ENCODE results near the gene MAP4K2. TPM values are rescaled to one million over a fixed set of nuclear protein-coding genes. Genes with fewer than 3 reads are reported as not detected.
A peak's percentile ranks its signal among the peaks of the same experiment; 100 is the strongest.

The MAP4K2 gene
- total RNA-seq, 2 donors from 2014 or later = 10.0 to 10.4 TPM

DNA sequence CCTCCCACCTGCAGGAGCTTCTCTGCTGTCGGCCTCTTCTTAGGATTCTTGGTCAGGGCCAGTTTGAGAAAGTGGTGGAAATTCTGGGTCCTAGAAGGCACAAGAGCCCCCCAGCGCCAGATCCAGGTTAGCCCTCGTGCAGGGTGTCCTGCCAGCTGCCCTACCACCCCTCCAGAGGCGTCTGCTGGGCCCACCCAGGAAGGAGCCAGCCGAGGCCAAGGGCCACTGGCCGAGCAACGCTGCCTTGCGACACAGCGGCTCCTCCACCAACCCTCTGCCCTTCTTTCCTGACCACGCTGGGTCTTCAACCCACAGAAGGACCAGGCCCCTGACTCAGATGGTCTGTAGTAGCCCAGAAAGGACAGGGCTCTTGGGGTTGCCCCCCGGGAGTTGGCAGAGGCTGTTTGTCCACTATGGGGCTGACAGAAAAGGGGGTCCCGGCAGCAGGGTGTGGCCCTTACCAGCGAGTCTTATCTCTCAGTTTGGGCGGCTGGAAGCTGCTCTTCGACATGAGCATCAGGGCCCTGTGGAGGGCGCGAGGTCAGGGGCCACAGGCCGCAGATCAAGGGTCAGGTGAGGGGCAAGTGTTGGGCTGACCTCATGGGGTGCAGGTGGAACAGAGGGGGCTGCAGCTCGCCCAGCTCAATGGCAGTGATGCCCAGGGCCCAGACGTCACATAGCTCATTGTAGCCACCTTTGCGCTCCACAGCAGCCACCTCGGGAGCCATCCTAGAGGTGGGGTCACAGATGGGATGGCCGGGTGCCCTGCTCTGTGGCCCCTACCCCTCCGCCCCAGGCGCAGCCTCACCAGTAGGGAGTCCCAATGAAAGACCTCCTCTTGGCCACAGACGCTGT lies 2.5 kb downstream of the MAP4K2 start:
- ATAC-seq = no peak
- DNase-seq = no peak
- intact Hi-C loops (cut with DNase I) = no loop called here

GRCh38 chr11:64799623-64800302 lies 3.3 kb downstream of the MAP4K2 start:
- ATAC-seq (no peak), DNase-seq (no peak)
- intact Hi-C loops (cut with DNase I) = no loop called here

DNA sequence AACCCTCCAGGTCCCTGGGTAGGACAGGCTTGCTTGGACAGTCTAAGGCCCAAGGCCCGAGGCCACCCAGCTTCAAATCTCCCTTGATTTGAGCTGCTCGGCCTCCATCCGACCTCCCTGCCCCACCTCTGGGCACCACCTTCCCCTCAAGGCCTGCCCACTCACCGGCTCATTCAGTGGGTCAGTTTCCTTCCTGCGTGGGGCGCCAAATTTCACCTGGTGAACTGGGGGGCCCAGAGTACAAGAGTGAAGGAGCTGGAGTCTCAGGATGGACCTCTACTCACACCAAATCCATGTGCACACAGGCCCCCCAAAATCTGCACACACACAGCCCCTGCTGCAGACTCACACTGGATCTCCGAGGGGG lies 3.8 kb downstream of the MAP4K2 start:
- DNase-seq (no peak), ATAC-seq (no peak)
- intact Hi-C loops (cut with DNase I) = no loop called here

DNA sequence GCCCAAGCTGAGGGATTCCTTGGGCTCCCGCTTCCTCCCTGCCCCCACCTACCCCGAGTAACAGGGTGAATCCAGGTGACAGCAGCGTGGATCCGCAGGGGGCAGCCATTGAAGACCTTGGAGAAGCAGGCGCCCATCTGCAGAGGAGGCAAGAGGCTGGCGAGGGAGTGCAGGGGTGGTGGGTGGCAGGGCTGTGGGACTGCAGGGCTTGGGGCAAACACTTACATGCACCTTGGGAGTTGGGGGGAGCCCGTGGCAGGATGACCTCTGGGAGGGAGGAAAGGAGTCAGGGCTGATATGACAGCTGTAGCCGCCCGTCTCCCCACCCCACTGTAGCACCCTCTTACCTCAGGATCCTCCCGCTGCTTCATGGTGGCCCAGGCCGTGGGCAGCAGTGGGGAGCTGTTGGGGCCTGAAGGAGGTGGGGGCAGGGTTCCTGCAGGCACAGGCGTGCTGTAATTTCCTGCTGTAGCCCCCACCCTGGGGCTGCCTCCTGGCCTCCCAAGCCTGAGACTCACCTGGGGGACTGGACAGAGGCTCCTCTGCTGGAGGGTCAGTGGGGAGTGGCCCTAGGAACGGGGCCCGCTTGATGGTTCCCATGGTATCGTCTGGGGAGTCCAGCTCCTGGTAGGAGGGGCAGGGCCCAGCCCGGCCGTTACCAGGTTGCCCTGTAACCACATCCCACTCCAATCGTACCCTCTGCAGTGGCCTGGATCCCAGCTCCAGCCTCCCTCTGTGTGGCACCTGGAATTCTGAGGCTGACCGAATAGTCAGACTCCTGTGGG lies 6.1 kb downstream of the MAP4K2 start:
- DNase-seq = no peak
- no peak for ATAC-seq
- intact Hi-C loops (cut with DNase I) = no loop called here

DNA sequence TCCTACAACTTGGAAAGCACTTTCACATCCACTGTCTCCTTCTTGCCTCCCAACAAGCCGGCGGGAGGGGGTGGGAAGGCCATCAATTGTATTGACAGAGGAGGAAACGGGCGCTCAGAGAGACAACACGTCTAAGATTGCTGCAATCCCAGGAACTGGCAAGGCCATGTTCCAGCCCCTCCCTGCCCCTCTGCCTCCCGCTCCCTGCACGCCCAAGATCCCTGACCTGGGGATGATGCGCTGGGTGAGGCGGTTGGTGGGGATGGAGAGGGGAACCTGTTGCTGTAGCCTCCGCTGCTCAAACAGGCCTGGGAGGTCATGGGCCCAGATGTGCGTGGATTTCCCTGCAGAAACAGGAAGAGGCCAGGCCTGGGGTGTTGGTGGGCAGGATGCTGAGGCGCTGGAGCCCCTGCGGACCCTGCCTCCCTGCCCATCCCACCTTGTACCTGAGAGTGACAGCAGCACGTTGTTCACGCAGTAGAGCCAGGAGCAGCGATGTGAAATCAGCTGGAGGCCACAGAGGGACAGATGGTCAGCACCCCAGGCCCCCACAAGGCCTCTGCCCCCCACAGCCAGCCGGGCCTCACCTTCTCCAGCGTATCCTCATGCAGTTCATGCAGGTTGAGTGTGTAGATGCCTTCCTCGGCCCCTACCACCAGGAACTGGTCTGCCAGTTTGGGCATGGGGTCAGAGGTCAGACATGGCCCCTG lies 6.8 kb downstream of the MAP4K2 start:
- DNase-seq = no peak
- no peak for ATAC-seq
- intact Hi-C loops (cut with DNase I) = no loop called here

GRCh38 chr11:64794526-64794925 lies 8.5 kb downstream of the MAP4K2 start:
- intact Hi-C loops (cut with DNase I) = no loop called here
- DNase-seq = no peak

DNA sequence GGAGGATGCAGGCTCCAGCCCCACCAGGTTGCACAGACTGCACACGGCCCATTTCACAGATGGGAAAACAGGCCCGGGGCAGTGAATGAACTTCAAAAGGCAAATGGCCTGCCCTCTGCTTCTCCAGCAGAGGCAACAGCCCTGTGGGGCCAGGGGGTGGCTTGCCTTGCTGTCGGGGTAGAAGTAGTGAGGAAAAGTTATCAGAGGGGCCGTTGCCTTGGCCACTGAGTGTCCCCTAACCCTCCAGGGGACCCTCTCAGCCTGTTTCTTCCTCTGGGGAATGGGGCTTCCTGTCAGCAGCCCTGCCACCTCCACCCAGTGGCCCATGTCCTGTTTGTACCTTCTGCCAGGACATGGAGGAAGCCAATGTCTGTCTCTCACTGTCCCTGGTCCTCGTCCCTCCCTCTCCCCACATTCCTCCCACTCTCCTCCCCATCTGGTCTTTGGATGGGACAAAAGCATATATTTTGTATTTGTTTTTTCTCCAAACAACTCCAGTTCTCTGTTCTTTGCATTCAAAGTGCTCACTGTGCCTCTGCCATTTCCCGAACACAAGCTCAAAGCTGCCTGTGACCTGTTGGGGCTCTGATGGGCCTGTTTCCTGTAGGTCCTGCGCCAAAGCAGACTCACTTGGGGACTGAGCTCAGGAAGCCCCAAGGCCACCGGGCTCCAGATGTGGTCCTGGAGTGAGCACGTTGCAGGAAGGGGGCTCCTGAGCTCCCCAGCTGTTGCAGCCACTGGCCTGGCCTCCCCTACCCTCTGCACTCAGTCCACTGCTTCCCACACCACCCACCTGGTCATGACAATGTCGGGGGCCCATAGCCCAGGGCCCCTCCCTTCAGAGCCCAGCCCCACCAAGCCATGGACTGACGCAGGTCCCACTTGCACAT lies 9.5 kb downstream of the MAP4K2 start:
- ATAC-seq = peak in 1 of 2 donors; percentile 27
- peak; percentile 19 for DNase-seq
- intact Hi-C loops (cut with DNase I) = no loop called here

More at GRCh38 chr11:64794526-64794925, 8.5 kb downstream of the MAP4K2 start:
- ATAC-seq = no peak

DNA sequence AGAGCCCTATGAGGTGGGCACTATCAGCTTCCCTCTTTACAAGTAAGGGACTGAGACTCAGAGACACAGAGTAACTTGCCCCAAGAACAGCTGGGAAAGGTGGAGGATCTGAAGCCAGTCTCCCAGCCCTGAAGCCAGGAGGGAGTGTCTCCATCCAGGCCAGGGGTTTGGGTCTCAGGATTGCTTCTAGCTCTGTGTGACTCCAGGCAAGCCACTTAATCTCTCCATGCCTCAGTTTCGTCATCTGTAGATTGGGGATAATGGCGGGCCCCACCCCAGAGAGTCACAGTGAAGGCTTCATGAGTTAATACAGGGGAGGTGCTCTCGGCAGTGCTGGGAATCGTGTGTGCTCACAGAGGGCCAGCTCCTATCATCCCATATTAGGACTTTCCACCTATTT lies 10.5 kb downstream of the MAP4K2 start:
- DNase-seq = no peak

DNA sequence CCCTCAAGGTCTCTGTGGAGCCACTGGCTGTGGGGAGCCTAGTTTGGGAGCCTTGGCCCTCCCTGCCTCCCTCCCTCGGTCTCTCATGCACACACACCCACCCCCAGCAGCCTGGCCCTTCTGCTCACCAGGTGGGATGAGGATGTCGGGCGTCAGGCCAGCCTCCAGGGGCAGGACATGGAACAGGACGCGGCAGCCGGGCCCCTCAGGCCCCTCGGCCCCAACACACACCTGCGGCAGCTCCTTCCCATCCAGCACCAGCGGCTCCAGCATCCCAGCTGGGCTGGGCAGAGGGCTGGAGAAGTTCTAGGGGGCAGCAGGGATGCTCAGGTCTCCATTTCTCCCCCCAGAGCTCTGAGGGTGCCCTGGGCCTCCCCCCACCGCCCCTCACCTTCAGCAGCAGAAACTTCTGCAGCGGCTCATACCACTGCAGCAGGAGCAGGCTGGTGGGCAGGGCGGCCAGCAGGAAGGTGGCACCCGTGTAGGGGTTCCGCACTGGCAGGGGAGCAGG lies 11.2 kb downstream of the MAP4K2 start:
- intact Hi-C loops (cut with DNase I) = no loop called here
- ATAC-seq (no peak), DNase-seq (peak; percentile 17)

More for the DNA sequence above, 10.5 kb downstream of the MAP4K2 start:
- no peak for ATAC-seq
- intact Hi-C loops (cut with DNase I) = no loop called here

- DNase-seq (peak; percentile 13), ATAC-seq (no peak)
- intact Hi-C loops (cut with DNase I) = no loop called here
Measured at GRCh38 chr11:64790205-64791095, 12.6 kb downstream of the MAP4K2 start.

GRCh38 chr11:64789331-64790204 lies 13.4 kb downstream of the MAP4K2 start:
- DNase-seq (peak; percentile 7), ATAC-seq (no peak)
- intact Hi-C loops (cut with DNase I) = loop anchor here in 1 of 2 donors (10.0 kb wide), 1 partner anchor 55 kb away; the partner anchor contains the start of gene CDC42BPG

DNA sequence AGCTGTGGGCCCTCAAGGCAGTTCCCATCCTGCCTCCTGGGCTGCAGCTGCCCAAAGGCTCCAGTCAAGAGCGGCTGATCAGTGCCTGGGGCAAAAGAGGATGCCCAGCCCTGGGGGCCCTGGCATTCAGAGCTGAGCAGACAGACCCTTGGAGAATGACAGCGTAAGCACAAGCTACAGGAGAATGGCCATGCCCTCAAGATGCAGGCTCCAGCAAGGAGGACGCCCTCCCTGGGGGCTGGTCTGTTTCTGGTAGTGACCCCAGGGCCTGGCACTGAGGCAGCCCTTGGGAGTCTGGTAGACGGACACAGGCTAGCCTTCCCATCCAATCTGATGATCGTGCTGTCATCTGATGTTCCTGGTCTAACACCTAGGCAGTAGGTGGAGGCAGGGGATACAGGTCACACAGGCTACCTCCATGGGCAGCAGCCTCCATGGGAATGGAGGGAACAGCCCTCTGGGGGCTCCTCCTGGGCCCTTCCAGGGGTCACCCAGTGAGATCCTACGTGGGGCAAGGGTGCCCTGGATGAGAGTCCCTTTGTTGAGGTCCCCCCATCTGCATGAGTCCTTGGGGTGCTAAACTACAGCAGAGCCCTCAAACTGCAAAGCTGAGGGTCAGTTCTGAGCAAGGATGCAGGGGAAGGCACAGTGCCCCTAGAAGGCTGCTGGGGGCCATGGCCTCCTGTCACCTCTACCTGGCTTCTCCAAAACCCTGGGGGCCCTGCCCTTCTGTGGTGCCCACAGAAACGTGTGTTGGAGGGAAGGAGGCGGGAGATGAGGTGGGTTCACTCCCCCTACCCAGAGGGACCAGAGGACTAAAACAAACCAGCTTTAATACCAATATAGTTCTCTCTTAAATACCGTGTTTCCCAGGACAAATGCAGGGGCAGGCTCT lies 14.4 kb downstream of the MAP4K2 start:
- intact Hi-C loops (cut with DNase I) = loop anchor here in 1 of 2 donors (10.0 kb wide), 1 partner anchor 56 kb away; the partner anchor contains the start of gene CDC42BPG
- no peak for ATAC-seq
- peak; percentile 14 for DNase-seq

GRCh38 chr11:64787526-64788320 lies 15.3 kb downstream of the MAP4K2 start:
- DNase-seq (peak; percentile 72), ATAC-seq (peak; percentile 56 to 63)
- intact Hi-C loops (cut with DNase I) = loop anchor here in 1 of 2 donors (10.0 kb wide), 1 partner anchor 57 kb away; the partner anchor contains the start of gene CDC42BPG

DNA sequence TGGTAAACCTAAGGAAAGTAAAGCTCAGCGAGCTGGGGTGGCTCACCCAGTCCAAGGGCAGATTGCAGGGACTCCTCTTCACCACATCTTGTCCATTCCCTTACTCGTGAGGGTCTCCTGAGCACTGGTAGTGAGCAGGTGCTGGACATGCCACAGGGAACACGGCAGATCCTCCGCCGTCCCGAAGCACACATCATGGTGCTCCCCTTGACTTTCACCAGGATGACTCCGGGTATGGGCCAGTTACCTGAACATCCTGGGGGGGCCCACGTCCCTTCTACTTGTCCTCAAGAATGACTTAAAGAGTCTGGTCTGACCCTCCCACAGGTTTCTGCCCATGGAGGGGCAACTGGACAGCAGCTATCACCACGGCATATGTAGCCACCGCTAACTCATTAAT lies 16.7 kb downstream of the MAP4K2 start:
- ATAC-seq (no peak), DNase-seq (peak; percentile 12)
- intact Hi-C loops (cut with DNase I) = loop anchor here in 1 of 2 donors (10.0 kb wide), 1 partner anchor 58 kb away; the partner anchor contains the start of gene CDC42BPG

Data from left cardiac atrium (tissue), 4 donors.